Astrocyte (in vitro differentiated cells and primary cell): Measurements from ENCODE around the gene BACH2. TPM values are rescaled to one million over a fixed set of nuclear protein-coding genes. Genes with fewer than 3 reads are reported as not detected.

ENCODE experiments used
- DNase-seq: peaks from one replicate; pipeline ENCODE4 v3.0.0-alpha.2; 2010; ENCODE audit warnings: low read depth
- FAIRE-seq: peaks from 2 replicates; lab custom pipeline; 2011; peaks lifted over from hg19 to GRCh38; lab: Jason Lieb, UNC
- H2AFZ ChIP-seq: 2 replicates; pipeline ENCODE4 v1.6.0; 2012; ENCODE audit warnings: low read depth, low read length, inconsistent platforms
- H3K27ac ChIP-seq: 2 replicates; pipeline ENCODE4 v1.5.1; 2011; ENCODE audit warnings: low read depth, low read length, inconsistent platforms
- H3K27me3 ChIP-seq: 2 replicates; pipeline ENCODE4 v1.6.0; 2011; ENCODE audit warnings: low read length, inconsistent platforms; ENCODE audit not compliant: insufficient read depth
- H3K36me3 ChIP-seq: 2 replicates; pipeline ENCODE4 v1.5.1; 2011; ENCODE audit warnings: low read length, inconsistent platforms; ENCODE audit not compliant: insufficient read depth
- H3K4me1 ChIP-seq: 2 replicates; pipeline ENCODE4 v1.5.1; 2011; ENCODE audit warnings: low read length, inconsistent platforms; ENCODE audit not compliant: insufficient read depth
- H3K4me2 ChIP-seq: 2 replicates; pipeline ENCODE4 v1.6.0; 2012; ENCODE audit warnings: low read length, inconsistent platforms
- H3K4me3 ChIP-seq: 2 replicates; pipeline ENCODE4 v1.5.1; 2011; ENCODE audit warnings: low read depth, mild to moderate bottlenecking, low read length, inconsistent platforms; ENCODE audit not compliant: insufficient read depth
- H3K79me2 ChIP-seq: 2 replicates; pipeline ENCODE4 v1.6.0; 2012; ENCODE audit warnings: mild to moderate bottlenecking, low read length, inconsistent platforms; ENCODE audit not compliant: insufficient read depth
- H3K9ac ChIP-seq: 2 replicates; pipeline ENCODE4 v1.6.0; 2012; ENCODE audit warnings: mild to moderate bottlenecking, low read length, inconsistent platforms
- H3K9me3 ChIP-seq: 2 replicates; pipeline ENCODE4 v1.5.1; 2012; ENCODE audit warnings: low read depth, mild to moderate bottlenecking, low read length, inconsistent platforms; ENCODE audit not compliant: insufficient read depth
- H4K20me1 ChIP-seq: 2 replicates; pipeline ENCODE4 v1.6.0; 2012; ENCODE audit warnings: low read length, inconsistent platforms; ENCODE audit not compliant: insufficient read depth
- H3K27ac Mint-ChIP-seq: one replicate; pipeline ENCODE4 v1.8.0; 2021; ENCODE audit warnings: mild to moderate bottlenecking, mixed read lengths; ENCODE audit not compliant: unreplicated experiment
- H3K27me3 Mint-ChIP-seq: one replicate; pipeline ENCODE4 v1.8.0; 2021; ENCODE audit warnings: low read depth, mixed read lengths; ENCODE audit not compliant: unreplicated experiment
- H3K36me3 Mint-ChIP-seq: one replicate; pipeline ENCODE4 v1.8.0; 2021; ENCODE audit warnings: low read depth, mixed read lengths; ENCODE audit not compliant: unreplicated experiment
- H3K4me1 Mint-ChIP-seq: one replicate; pipeline ENCODE4 v1.8.0; 2021; ENCODE audit warnings: low read depth, mixed read lengths; ENCODE audit not compliant: unreplicated experiment
- H3K4me3 Mint-ChIP-seq: one replicate; pipeline ENCODE4 v1.8.0; 2021; ENCODE audit warnings: mild to moderate bottlenecking, moderate library complexity, mixed read lengths; ENCODE audit not compliant: unreplicated experiment
- H3K9me3 Mint-ChIP-seq: one replicate; pipeline ENCODE4 v1.8.0; 2021; ENCODE audit warnings: mild to moderate bottlenecking, mixed read lengths; ENCODE audit not compliant: unreplicated experiment
- EZH2 ChIP-seq: IDR thresholded peaks from 2 replicates; pipeline ENCODE4 v1.6.1; 2012; ENCODE audit warnings: mild to moderate bottlenecking, low read length, inconsistent platforms; ENCODE audit not compliant: insufficient read depth
- total RNA-seq: library from RNA; stranded (reverse); gene quantifications from 2 replicates; pipeline ENCODE4 v1.2.1, GENCODE V29; 2021
- TF ChIP-seq, protein P1 (sequence below): IDR thresholded peaks from 2 replicates; pipeline ENCODE4 v1.5.1; 2011; ENCODE audit warnings: low read depth, mild to moderate bottlenecking, inconsistent platforms, low read length, moderate library complexity; ENCODE audit not compliant: insufficient read depth

The BACH2 gene
- total RNA-seq, 1 donor from 2014 or later = 17.5 TPM

DNA sequence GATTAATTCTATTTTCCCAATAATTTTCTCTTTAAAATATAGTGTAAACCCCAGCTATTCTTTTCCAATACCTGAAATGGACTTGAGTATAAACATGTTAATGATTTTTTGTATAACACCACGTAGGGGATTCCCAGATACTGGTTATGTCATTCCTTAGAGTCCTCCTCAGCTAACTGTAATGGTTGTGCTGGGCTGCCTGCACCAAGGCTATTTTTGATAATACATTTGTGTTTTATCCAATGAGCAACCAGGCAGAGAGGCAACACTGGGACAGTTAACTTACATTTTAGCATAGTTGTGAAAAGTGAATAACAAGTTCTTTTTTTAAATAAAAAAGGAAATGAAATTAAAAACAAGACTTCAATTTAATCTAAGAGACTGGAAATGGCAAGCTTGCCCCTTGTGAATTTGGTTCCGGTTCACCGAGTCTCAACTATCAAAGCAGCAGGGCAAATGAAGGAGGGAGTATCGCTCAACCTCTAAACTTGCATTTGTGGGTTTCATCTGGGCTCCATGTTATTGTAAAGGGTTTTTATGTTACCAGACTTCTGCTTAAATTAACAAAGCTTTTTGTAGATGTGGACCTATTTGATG lies 18.8 kb upstream of the BACH2 start:
- no peaks in the 10 kb centered on the region for H4K20me1 ChIP-seq
- H3K4me3 ChIP-seq = no peak overlapping the region
- Mint-ChIP-seq H3K36me3 (no peaks in the 10 kb centered on the region), H3K27me3 (peaks cover 11% of the 10 kb centered on the region), H3K4me3 (no peak overlapping the region), H3K4me1 (no peaks in the 10 kb centered on the region), H3K9me3 (peaks cover 4% of the 10 kb centered on the region), H3K27ac (no peak overlapping the region)
- DNase-seq (no peak), FAIRE-seq (no peak)
- no peak overlapping the region for H2AFZ ChIP-seq
- no peak overlapping the region for H3K4me2 ChIP-seq
- no peak overlapping the region for H3K9ac ChIP-seq
- TF ChIP-seq, protein P1, sequence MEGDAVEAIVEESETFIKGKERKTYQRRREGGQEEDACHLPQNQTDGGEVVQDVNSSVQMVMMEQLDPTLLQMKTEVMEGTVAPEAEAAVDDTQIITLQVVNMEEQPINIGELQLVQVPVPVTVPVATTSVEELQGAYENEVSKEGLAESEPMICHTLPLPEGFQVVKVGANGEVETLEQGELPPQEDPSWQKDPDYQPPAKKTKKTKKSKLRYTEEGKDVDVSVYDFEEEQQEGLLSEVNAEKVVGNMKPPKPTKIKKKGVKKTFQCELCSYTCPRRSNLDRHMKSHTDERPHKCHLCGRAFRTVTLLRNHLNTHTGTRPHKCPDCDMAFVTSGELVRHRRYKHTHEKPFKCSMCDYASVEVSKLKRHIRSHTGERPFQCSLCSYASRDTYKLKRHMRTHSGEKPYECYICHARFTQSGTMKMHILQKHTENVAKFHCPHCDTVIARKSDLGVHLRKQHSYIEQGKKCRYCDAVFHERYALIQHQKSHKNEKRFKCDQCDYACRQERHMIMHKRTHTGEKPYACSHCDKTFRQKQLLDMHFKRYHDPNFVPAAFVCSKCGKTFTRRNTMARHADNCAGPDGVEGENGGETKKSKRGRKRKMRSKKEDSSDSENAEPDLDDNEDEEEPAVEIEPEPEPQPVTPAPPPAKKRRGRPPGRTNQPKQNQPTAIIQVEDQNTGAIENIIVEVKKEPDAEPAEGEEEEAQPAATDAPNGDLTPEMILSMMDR = no peak
- no peak for TF ChIP-seq EZH2
- no peaks in the 10 kb centered on the region for H3K36me3 ChIP-seq
- no peaks in the 10 kb centered on the region for H3K79me2 ChIP-seq
- no peaks in the 10 kb centered on the region for H3K9me3 ChIP-seq
- H3K27me3 ChIP-seq = peaks cover 3% of the 10 kb centered on the region
- no peak overlapping the region for H3K27ac ChIP-seq
- no peaks in the 10 kb centered on the region for H3K4me1 ChIP-seq

- no peaks in the 10 kb centered on the region for H3K36me3 Mint-ChIP-seq
- H3K9me3 Mint-ChIP-seq = peaks cover 4% of the 10 kb centered on the region
- Histone ChIP-seq H3K36me3 (no peaks in the 10 kb centered on the region), H3K79me2 (no peaks in the 10 kb centered on the region), H4K20me1 (no peaks in the 10 kb centered on the region), H3K9ac (no peak overlapping the region), H3K4me1 (no peaks in the 10 kb centered on the region), H3K9me3 (no peaks in the 10 kb centered on the region), H2AFZ (no peak overlapping the region), H3K27me3 (peaks cover 3% of the 10 kb centered on the region), H3K4me2 (no peak overlapping the region), H3K4me3 (no peak overlapping the region), H3K27ac (no peak overlapping the region)
- no peak overlapping the region for H3K27ac Mint-ChIP-seq
- H3K27me3 Mint-ChIP-seq = peaks cover 14% of the 10 kb centered on the region
- TF ChIP-seq, protein P1 = no peak
- TF ChIP-seq EZH2 = no peak
- FAIRE-seq = no peak
- H3K4me3 Mint-ChIP-seq = no peak overlapping the region
- no peaks in the 10 kb centered on the region for H3K4me1 Mint-ChIP-seq
- no peak for DNase-seq
Observed at GRCh38 chr6:90314514-90314913, 17.9 kb upstream of the BACH2 start.

- H3K36me3 ChIP-seq = no peaks in the 10 kb centered on the region
- H3K4me1 ChIP-seq = no peaks in the 10 kb centered on the region
- DNase-seq (no peak), FAIRE-seq (no peak)
- H3K4me3 Mint-ChIP-seq = no peak overlapping the region
- peaks cover 3% of the 10 kb centered on the region for H3K27me3 ChIP-seq
- TF ChIP-seq, protein P1 = no peak
- no peak for TF ChIP-seq EZH2
- no peak overlapping the region for H3K4me2 ChIP-seq
- H3K36me3 Mint-ChIP-seq = no peaks in the 10 kb centered on the region
- no peaks in the 10 kb centered on the region for H4K20me1 ChIP-seq
- peaks cover 18% of the 10 kb centered on the region for H3K27me3 Mint-ChIP-seq
- H3K27ac Mint-ChIP-seq = no peak overlapping the region
- no peak overlapping the region for H3K4me3 ChIP-seq
- H3K4me1 Mint-ChIP-seq = no peaks in the 10 kb centered on the region
- peaks cover 4% of the 10 kb centered on the region for H3K9me3 Mint-ChIP-seq
- H2AFZ ChIP-seq = no peak overlapping the region
- no peaks in the 10 kb centered on the region for H3K79me2 ChIP-seq
- H3K9me3 ChIP-seq = no peaks in the 10 kb centered on the region
- H3K9ac ChIP-seq = no peak overlapping the region
- H3K27ac ChIP-seq = no peak overlapping the region
Observed at GRCh38 chr6:90311569-90311968, 14.9 kb upstream of the BACH2 start.
